GM21576 (cell line): Measurements from ENCODE around the gene CEP72.

Source experiments
- ATAC-seq: cut with Tn5 transposase; IDR thresholded peaks from one replicate; pipeline ENCODE4 v1.9.1; 2021; ENCODE audit warnings: mild to moderate bottlenecking, moderate library complexity; ENCODE audit not compliant: unreplicated experiment

Gene CEP72

DNA sequence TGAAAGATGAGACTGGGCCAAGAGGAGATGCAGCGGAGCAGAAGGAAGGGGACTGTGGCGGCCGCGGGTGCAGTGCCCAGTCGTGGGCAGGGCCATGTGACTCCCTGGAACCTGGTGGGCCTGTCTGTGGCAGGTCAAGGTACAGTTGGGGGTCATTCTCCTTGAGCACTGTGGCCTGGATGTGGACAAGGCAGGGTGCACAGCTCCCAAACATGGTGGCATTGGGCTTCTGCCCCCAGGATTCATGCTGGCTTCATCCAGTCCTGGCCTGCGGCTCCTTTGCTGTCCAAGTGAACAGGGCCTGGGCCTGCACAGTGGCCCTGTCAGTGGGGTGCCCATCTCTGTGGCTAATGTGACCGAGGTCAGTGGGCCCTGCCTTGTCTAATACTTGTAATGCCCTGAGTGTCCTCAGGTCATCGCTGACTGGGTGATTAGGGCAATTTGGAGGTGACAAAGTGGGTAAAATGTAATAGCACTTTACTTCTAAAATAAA is 39.9 kb downstream of the CEP72 start:
- no peak for ATAC-seq

DNA sequence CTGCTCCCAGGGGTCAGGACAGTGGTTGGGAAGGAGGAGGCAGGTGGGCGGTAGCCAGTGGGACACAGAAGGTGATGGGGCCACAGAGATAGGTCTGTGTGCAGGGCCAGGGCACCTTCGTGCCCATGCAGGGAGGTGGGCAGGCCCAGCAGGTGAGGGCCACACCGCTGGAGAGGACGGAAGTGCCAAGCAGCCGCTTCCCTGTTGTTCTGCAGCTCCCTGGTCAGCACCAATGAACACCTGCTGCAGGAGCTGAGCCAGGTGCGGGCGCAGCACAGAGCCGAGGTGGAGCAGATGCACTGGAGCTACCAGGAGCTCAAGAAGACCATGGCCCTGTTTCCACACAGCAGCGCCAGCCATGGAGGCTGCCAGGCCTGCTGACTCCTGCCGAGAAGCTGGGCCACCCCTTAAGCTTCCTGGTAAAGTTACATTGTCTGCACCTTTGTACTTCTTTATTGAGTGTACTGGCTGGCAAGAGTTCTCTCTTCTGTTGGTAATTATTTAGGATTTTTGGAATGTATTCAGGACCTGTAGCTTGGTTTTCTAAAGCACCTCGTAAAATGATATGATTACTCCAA is 40.7 kb downstream of the CEP72 start:
- no peak for ATAC-seq

DNA sequence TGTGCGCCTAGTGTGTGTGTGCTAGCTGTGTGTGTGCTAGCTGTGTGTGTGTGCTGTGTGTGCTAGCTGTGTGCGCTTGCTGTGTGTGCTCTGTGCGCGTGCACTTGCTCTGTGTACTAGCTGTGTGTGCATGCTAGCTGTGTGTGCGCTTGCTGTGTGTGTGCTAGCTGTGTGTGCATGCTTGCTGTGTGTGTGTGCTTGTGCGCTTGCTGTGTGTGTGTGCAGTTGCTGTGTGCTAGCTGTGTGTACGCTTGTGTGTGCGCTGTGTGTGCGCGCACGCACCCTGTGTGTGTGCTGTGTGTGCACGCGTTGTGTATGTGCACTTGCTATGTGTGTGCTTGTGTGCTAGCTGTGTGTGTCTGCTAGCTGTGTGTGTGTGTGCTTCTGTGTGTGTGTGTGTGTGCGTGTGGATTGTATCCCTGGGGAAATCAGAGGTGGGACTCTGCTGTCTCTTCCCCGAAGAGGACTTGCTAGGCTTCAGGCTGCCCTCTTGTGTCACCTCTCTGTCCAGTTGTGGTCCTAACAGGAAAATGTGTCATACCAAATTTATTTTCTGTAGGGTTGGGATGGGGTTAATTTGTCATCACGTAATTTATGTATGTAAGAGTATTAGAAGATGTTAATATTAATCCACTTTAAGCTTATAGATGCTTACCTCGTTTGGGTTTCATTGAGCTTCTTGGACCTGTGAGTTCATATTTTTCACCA is 42.1 kb downstream of the CEP72 start:
- no peak for ATAC-seq

DNA sequence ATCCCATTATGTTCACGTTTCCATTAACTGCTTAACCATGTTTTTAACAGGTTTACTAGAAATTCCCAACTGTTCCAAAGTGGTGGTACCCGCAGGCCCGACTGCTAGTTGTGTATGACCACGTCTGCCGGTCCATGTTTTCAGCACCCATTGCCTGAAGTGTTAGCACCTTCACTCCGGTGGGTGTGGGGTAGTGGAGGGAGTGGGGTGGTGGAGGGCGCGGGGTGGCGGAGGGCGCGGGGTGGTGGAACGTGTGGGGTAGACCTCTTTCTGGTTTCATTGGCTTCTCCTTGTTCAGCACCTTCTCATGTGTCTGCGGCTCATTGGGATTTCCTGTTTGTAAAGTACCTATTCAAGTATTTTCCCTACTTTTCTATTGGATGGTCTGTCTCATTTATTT is 43.3 kb downstream of the CEP72 start:
- no peak for ATAC-seq

DNA sequence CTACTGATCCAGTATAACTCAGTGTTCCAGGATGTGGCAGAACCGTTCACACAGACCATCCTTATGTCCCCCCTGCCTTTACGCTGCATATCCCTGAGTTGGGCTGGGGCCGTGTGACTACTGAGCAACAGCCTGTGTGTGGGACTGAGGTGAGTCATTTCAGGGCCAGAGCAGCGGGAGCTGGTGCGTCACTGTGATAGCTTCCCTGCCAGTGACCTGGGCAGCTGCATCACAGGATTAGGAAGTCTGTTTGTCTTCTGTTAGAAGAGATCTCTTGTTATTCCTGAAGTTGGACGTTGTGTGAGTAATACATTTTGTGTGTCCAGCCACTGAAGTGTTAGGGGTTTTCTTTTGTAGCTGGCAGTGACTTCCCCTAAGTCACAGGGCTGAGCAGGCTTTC is 45.4 kb downstream of the CEP72 start:
- ATAC-seq, result no peak

DNA sequence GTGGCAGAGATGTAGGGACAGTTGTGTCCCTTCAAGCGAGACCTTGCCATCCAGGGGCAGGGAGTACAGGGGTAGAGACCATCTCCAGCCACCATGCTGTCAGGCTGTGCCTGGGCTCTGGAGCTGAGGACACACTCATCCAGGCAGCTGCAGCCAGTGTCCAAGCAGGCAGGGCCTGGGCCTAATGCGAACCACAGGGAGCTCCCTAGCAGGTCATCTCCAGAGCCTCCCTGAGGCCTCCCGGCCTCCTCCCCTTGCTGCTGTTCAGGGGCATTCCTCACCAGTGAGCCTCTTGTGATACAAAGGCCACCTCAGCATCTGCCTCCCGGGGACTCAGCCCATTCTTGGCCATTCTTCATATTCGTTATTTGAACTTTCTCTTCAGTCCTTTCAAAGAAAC is 46.0 kb downstream of the CEP72 start:
- ATAC-seq, result no peak

DNA sequence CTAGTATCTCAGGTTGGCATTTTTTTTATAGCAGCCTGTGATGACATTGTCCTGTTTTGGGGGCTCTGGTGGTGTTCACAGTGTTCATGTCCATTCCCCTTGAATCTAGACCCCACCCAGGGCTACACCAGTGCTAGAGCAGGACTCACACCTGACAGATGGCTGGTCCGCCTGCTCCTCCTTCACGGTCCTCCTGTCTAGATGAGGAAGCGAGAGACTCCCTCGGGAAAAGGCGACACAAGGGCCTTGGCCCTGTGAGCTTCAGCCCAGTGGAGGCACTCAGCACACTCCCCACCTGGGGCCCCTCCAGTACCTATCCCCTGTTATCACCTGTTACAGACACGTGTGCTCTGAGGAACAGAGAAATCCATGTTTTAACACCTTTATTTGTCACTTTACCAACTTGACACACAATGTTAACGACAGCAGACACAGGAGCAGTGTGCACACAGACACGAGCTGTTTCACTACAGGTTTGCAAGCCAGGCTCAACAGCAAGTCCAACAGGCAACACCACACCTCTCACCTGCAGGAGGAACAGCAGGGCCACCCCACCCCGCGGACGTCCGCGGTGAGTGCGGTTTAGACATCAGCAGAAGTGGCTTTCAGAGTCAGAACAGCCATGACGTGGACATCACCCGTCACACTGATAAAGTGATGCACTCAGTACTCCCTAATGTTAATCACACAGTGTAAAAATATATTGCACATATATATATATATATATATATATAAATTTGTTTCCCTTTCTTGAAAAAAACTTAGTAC is 47.5 kb downstream of the CEP72 start:
- ATAC-seq, result no peak

DNA sequence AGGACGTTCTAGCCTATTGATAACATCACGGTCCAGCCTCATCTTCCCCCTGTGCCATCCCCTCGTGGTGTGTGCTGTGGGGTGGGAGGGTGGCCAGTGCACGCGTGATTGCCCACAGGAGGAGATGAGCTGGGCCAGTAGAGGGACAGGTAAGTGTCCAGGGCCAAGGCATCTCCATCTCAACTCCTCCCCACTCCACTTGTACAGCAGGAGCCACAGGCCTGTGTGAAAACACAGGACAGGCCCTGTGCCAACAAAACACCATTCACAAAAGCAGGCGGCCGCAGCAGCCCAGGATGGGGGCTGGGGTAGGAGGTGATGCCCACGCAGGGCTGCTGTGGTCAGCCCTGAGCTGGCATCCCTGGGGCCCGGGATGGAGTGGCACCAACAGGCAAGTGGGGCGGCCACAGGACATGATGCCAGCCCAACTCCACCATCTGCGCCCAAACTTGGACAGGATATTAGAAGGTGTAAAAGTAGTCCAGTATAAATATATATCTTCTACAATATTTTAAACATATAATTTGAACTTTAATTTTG is 48.4 kb downstream of the CEP72 start:
- no peak for ATAC-seq

DNA sequence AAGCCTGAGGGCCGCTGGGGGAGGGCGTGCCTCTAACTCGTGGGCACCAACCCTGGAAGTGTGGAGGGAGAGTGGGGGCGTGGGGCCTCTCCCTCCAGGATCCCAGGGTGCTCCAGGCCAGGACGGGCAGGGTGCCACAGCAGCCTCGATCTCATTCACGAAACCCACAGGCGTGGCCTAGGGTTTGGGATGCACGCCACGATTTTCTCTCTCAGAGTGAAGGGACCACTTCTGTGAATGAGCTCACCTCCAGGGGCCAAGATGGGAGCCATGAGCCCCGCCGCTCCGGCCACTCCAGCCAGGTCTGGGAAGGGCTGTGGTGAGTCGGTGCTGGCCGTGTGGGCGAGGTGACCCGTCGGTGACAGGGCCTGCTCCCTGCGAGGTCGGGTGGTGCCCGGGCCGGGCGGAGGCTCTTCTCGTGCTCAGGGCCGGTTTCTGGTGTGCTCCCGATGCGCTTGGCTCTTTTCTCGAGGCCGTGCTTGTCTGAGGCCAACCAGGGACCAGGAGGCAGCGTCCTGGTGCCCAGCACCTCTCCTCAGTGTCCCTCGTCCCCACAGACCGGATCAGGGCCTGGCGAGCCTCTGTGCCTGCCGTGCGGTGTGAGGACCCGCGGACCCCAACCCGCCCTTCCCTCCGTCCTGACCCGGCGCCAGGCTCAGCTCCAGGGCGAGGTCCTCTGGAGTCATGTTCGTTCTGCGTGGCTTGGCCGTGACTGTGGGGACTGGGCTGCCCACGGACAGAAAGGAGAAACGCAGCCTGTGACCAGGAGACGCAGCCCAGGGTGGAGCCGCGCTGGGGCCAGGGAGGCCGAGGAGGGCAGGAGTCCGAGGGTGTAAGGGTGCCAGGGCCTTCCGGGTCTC is 50.0 kb downstream of the CEP72 start:
- ATAC-seq, result no peak

DNA sequence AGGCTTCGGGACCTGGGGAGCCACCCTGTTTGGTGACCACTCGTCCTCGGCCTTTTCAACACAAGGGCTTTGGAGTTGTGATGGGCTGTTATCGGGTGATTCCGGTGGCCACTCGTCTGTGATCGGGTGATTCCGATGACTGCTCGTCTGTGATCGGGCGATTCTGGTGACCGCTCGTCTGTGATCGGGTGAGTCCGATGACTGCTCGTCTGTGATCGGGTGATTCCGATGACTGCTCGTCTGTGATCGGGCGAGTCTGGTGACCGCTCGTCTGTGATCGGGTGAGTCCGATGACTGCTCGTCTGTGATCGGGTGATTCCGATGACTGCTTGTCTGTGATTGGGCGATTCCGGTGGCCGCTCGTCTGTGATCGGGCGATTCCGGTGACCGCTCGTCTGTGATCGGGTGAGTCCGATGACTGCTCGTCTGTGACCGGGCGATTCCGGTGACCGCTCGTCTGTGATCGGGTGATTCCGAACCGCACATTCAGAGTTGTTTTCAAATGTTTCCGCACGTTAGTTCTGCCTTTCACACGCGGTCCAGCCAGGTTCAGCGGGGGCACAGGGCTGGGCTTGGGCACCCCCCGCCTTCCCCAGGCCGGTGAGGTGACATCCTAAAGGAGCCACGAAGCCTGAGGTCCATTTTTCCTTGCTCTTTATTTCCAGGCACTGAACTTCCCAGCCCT is 50.8 kb downstream of the CEP72 start:
- ATAC-seq, result no peak

DNA sequence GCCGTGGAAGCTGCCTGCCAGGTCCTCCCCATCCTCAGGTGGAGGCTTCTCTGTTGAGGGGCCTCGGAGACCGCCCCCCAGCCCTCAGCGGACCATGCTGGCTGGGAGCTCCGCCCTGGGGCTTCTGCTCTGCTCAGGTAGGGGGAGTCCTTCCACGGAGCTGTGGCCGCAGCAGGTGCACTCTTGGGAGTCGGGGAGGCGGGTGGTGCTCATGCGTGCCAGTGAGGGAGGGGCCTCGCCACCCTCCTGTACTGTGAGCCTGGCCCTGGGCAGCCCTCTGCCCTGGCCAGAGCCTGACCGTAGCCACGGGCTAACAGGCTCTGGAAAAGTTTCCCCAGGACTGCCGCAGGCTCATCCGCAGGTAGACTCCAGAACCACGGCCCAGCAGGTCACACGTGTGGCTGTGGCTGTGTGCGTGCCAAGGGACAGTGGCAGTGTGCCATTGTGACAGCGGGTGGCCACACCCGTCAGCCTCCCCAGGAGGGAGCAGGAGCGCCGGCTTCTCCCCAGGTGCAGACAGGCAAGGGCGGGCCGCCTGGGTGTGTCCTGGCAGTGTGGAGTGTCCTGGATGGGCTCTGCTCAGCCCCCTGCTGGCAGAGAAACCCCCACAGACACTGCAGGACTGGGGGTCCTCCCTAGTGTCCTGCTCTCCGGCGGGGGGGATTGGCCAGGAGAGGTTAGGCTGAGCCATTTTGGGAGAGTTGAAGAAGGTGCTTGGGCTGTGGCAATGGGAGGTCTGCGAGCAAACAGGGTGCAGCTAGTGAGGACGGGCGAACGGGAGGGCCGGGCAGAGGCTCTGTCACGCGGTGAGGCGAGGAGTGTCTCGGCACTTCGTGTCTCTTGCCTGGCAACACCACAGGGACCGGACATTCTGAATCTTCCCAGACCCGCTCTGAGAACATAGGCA is 51.5 kb downstream of the CEP72 start:
- no peak for ATAC-seq

DNA sequence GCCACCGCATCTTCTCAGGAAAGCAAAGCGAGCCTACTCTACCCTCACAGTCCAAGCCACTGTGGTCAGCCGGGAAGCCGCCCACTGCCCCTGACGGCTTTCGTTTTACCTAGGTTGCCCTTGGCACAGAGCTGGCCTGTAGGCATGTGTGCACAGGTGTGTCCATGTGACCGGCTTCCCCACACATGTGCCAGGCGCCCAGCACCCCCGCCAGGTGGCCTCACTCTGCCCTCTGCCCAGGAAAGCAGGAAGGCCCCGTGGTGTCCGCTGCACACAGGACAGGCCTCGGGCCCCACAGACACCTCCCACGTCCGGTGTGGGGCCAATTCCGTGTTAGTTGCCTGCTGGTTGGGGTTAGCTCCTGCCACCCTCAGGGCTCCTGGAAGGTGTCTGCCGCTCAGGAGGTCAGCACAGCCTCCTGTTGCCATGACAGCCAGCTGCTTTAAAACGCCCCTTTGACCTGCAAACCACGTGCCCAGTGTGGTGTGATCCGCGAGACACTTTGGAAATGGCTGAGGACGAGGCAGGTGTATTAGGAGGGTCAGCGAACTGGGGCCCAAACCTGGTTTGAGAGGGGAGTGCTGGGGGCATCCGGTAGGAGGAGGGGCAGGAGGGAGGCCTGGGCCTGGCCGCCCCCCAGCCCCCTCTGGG is 52.3 kb downstream of the CEP72 start:
- no peak for ATAC-seq

DNA sequence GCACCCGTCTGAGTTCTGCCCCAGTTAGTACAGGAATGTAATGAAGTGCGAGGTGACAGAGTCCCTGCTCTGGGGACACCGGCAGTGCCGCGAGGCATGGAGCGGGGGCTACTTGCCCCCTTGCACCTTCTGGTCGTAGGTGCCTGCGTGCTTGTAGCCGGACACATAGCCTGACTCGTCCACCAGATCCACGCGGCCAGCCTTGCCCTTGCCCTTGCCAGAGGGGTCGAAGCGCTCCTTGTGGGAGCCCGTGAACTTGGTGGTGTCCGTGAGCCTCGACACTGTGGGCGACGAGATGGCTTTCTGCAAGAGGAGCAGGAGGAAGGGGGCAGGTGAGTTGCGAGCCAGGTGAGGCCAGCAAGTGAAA is 52.8 kb downstream of the CEP72 start:
- ATAC-seq, result no peak

DNA sequence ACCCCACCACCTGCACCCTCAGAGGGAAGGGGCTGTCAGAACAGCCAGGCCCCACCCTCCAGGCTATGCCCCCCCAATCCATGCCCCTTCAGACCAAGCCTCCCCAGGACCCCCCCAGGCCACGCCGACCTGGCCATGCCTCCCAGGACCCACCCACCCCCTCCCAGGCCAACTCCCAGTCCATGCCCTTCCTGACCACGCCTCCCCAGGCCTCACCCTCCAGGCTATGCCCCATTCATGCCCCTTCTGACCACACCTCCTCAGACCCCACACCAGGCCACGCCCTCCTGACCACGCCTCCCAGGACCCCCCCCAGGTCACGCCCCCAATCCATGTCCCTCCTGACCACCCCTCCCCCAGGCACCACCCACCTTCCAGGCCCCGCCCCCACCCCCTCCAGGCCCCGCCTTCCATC is 53.4 kb downstream of the CEP72 start:
- no peak for ATAC-seq

DNA sequence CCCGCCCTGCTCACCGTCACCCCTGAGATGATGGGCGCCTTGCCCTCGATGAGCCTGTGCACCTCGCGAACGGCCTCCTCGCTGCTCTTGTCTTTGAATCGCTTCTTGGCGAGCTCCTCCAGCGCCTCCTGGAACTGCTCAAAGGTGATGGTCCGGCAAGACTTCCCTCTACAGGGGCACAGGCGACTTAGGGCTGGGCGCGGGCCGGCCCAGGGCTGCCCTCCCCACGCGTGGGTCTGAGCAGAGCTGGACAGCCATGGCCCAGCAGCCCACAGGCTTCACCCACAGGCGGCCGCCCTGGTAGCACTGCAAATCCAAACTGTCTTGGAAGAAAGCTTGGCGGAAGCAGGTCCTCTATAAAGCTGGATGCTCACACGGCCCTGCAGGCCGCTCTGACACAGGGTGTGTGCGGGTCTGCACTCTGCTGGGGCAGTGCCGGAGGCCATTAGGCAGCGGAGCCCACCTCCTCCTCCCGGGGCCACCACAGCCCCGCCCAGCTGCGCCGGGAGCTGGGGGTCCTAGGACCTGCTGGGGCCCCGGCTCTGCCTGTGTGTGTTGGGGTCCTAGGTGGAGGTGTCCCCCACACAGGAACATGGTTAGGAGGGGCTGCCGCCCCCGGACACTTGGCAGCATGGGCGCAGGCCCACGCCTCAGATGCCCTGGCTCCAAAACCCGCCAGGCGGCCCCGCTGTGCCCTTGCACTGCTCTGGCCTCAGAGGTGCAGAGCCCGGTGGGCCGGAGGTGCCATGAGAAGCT is 54.0 kb downstream of the CEP72 start:
- ATAC-seq, result no peak

DNA sequence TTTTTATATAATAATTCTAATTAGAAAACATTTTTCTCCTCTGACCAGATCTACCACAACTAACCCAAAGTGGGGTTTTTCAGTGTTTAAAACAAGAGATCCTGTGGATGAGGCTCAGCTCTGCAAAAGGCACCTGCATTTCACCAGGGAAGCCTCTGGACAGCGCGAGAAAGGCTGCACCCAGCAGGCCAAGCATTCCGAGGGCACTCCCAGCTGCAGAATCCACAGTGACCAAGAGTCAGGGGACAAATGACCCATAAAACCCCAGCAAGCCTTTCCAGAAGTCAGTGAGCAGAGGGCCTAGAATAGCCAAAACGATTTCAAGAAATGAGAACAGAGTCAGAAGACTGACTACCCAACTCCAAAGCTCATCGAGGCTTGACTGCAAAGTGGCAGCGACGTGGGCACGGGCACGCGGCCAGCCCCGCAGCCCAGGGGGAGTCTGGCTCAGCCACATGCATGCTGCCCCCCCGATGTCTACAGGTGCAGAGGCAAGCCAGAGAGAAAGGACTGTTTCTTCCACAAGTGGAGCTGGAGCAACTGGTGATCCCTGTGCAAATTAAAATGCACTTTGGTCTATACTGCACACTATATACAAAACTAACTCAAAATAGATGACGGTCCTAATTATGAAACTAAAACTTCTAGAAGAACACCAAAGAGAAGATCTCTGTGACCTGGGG is 54.8 kb downstream of the CEP72 start:
- no peak for ATAC-seq

DNA sequence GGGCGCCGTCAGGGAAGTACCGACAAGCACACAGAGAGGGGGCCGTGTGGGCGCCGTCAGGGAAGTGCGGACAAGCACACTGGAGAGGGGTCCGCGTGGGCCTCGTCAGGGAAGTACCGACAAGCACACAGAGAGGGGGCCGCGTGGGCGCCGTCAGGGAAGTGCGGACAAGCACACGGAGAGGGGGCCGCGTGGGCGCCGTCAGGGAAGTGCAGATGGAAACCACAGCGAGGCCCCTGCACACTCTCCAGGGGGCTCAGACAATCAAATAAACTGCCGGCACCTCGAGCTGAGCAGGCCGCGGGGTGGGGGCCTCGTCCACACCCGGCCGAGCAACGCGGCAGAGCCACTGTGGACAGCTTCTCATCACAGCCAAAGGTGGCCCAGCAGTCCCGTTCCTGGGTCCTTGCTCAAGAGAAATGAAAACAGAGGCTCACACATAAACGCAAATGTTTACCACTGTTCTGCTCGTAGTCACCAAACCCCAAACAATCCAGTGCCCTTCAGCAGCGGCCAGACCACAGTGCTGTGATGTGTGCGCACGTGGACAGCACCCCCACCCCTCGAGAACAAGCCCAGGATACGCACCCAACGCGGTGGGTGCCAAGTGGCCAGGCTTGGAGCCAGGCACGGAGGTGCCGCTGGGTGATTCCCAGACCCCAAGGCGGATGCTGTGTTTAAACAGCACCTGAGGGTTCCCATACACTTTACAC is 56.3 kb downstream of the CEP72 start:
- ATAC-seq, result no peak
